Skeletal muscle tissue (tissue), 4 donors: ENCODE measurements around the gene YBX3. TPM values are rescaled to one million over a fixed set of nuclear protein-coding genes. Genes with fewer than 3 reads are reported as not detected.
"Not testable (repeated sequence)": the region's sequence is repeated elsewhere in the genome, so short reads cannot be mapped to it uniquely, and the experiment has no call there.

Experiments used
- H3K27ac ChIP-seq: one replicate; pipeline ENCODE4 v1.7.0; 2013; ENCODE audit warnings: mild to moderate bottlenecking, low read depth, low read length, inconsistent platforms
- H3K27me3 ChIP-seq, 3 donors: one replicate each; pipeline ENCODE4 v1.7.0; 2013; ENCODE audit warnings: low read length in 3 of 3; ENCODE audit not compliant: control insufficient read depth in 3 of 3, insufficient read depth in 3 of 3
- H3K36me3 ChIP-seq, 3 donors: one replicate each; pipeline ENCODE4 v1.7.0; 2013; ENCODE audit warnings: low read length in 3 of 3; ENCODE audit not compliant: control insufficient read depth in 3 of 3, insufficient read depth in 3 of 3
- H3K4me1 ChIP-seq, 3 donors: one replicate each; pipeline ENCODE4 v1.7.0; 2013; ENCODE audit warnings: low read length in 3 of 3, mild to moderate bottlenecking in 3 of 3; ENCODE audit not compliant: control insufficient read depth in 3 of 3, insufficient read depth in 3 of 3
- H3K4me3 ChIP-seq, 3 donors: one replicate each; pipeline ENCODE4 v1.7.0; 2013; ENCODE audit warnings: low read length in 3 of 3
- H3K9ac ChIP-seq, 3 donors: one replicate each; pipeline ENCODE4 v1.7.0; 2013; ENCODE audit warnings: low read length in 3 of 3, mild to moderate bottlenecking in 3 of 3, moderate library complexity in 2 of 3, low read depth in 1 of 3
- H3K9me3 ChIP-seq, 3 donors: one replicate each; pipeline ENCODE4 v1.7.0; 2013; ENCODE audit warnings: low read length in 3 of 3; ENCODE audit not compliant: control insufficient read depth in 3 of 3
- total RNA-seq: library from RNA; depleted of rRNA; stranded (reverse); fragments of >200 nt; gene quantifications from one replicate; pipeline ENCODE4 v1.2.3, GENCODE V29; 2014
- donor health status: Osteomylitis.

Gene YBX3
- 172 TPM for total RNA-seq

DNA sequence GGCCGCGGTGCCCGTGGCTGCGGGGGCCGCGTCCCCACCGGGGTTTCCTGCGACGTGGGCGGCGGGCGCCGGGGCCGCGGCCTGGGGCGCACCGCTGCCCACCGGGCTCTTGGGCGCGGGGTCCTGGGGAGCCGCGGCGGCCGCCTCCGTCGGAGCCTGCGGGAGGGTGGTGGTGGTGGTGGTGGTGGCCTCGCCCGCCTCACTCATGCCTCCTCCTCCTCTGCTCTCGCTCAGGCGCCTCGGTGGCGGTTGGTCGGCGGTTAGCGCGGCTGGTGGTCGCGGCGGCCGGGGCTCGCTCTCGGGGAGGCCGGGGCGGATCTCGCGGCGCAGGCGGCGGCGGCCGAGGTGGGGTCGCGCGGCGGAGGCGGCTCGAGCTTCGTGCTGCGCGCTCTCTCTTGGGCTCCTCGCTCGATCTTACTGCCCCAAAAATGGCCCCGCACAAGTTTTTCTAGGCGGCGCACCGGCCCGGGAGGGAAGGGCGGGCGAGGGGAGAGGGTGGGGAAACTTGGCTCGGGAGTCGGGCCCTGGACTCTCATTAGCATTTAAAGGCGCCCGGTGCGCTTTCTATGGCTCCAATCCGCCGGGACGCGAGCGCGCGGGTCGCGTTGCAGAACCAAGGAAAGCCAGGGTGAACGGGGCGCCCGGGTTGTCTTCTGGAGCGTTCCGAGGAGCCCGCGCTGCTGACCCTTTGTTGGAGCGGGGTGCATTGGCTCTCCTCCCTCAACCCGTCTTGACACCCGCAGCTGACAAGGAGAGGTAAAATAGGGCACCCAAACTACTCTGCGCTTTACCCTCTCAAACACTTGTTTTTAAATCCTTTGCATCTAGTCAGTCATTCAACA is at the start of gene YBX3:
YBX3 (minus strand) TSS at position 419 of the 842 bp plus-strand sequence; CDS start at position 207, 212 bp downstream.
- Histone ChIP-seq H3K36me3 (peaks cover 0 to 3% (median 0%) of the 10 kb centered on the region in 3 donors), H3K27me3 (no peaks in the 10 kb centered on the region), H3K9me3 (no peaks in the 10 kb centered on the region), H3K4me1 (peaks cover 3 to 26% (median 11%) of the 10 kb centered on the region in 3 donors), H3K9ac (peak within 1 kb of the TSS; percentile 95 to 99 (median 99)), H3K27ac (peak within 1 kb of the TSS; percentile 100), H3K4me3 (peak within 1 kb of the TSS; percentile 82 to 99 (median 94))

- H3K9me3 ChIP-seq: no peaks in the 10 kb centered on the region
- H3K4me3 ChIP-seq: no peak overlapping the region
- H3K9ac ChIP-seq: no peak overlapping the region
- H3K27me3 ChIP-seq: peaks cover 2 to 9% (median 8%) of the 10 kb centered on the region in 3 donors
- H3K36me3 ChIP-seq: no peaks in the 10 kb centered on the region
- H3K27ac ChIP-seq: no peak overlapping the region
- H3K4me1 ChIP-seq: no peaks in the 10 kb centered on the region
Measured at GRCh38 chr12:10771132-10771733, 48.1 kb upstream of the YBX3 start.

GRCh38 chr12:10759657-10760056 is 36.5 kb upstream of the YBX3 start:
- no peaks in the 10 kb centered on the region for H3K4me1 ChIP-seq
- H3K9ac ChIP-seq: no peak overlapping the region
- no peak overlapping the region for H3K27ac ChIP-seq
- peaks cover 0 to 2% (median 0%) of the 10 kb centered on the region in 3 donors for H3K9me3 ChIP-seq
- H3K36me3 ChIP-seq: no peaks in the 10 kb centered on the region
- no peak overlapping the region for H3K4me3 ChIP-seq
- peaks cover 0 to 5% (median 0%) of the 10 kb centered on the region in 3 donors for H3K27me3 ChIP-seq

- H3K36me3 ChIP-seq: no peaks in the 10 kb centered on the region
- H3K9ac ChIP-seq: no peak overlapping the region
- no peak overlapping the region for H3K4me3 ChIP-seq
- H3K4me1 ChIP-seq: no peaks in the 10 kb centered on the region
- H3K27me3 ChIP-seq: no peaks in the 10 kb centered on the region
- no peak overlapping the region for H3K27ac ChIP-seq
- peaks cover 0 to 2% (median 0%) of the 10 kb centered on the region in 3 donors for H3K9me3 ChIP-seq
Measured at GRCh38 chr12:10756194-10756593, 33.1 kb upstream of the YBX3 start.

- H3K4me1 ChIP-seq: peaks cover 0 to 4% (median 0%) of the 10 kb centered on the region in 3 donors
- H3K9me3 ChIP-seq: peaks cover 0 to 2% (median 0%) of the 10 kb centered on the region in 3 donors
- no peaks in the 10 kb centered on the region for H3K36me3 ChIP-seq
- no peaks in the 10 kb centered on the region for H3K27me3 ChIP-seq
- no peak overlapping the region for H3K9ac ChIP-seq
- H3K4me3 ChIP-seq: no peak overlapping the region
- no peak overlapping the region for H3K27ac ChIP-seq
Measured at GRCh38 chr12:10753059-10753458, 29.9 kb upstream of the YBX3 start.

- peak overlapping the region in 2 of 3 donors; percentile 40 to 76 for H3K9ac ChIP-seq
- H3K4me1 ChIP-seq: peaks cover 0 to 4% (median 0%) of the 10 kb centered on the region in 3 donors
- H3K4me3 ChIP-seq: peak overlapping the region in 2 of 3 donors; percentile 76 to 90
- no peaks in the 10 kb centered on the region for H3K9me3 ChIP-seq
- H3K36me3 ChIP-seq: no peaks in the 10 kb centered on the region
- no peaks in the 10 kb centered on the region for H3K27me3 ChIP-seq
- H3K27ac ChIP-seq: peak overlapping the region; percentile 67
Measured at GRCh38 chr12:10750385-10750727, 27.2 kb upstream of the YBX3 start.

GRCh38 chr12:10749700-10750384 is 26.7 kb upstream of the YBX3 start:
- Histone ChIP-seq H3K9ac (peak overlapping the region; percentile 69 to 76 (median 73)), H3K4me3 (peak overlapping the region; percentile 76 to 90 (median 76)), H3K27me3 (no peaks in the 10 kb centered on the region), H3K27ac (peak overlapping the region; percentile 67), H3K36me3 (no peaks in the 10 kb centered on the region), H3K9me3 (no peaks in the 10 kb centered on the region), H3K4me1 (peaks cover 0 to 4% (median 0%) of the 10 kb centered on the region in 3 donors)

DNA sequence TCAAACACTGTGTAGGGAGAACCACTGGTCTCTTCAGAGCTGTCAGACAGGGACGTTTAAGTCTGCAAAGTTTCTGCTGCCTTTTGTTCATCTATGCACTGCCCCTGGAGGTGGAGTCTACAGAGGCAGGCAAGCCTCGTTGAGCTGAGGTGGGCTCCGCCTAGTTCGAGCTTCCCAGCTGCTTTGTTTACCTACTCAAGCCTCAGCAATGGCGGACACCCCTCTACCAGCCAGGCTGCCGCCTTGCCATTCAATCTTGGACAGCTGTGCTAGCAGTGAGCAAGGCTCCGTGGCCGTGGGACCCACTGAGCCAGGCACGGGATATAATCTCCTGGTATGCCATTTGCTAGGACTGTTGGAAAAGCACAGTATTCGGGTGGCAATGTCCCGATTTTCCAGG is 24.6 kb upstream of the YBX3 start:
- Histone ChIP-seq H3K36me3 (no peaks in the 10 kb centered on the region), H3K9me3 (no peaks in the 10 kb centered on the region), H3K27ac (no peak overlapping the region), H3K4me3 (no peak overlapping the region), H3K4me1 (peaks cover 0 to 4% (median 0%) of the 10 kb centered on the region in 3 donors), H3K27me3 (no peaks in the 10 kb centered on the region), H3K9ac (no peak overlapping the region)

DNA sequence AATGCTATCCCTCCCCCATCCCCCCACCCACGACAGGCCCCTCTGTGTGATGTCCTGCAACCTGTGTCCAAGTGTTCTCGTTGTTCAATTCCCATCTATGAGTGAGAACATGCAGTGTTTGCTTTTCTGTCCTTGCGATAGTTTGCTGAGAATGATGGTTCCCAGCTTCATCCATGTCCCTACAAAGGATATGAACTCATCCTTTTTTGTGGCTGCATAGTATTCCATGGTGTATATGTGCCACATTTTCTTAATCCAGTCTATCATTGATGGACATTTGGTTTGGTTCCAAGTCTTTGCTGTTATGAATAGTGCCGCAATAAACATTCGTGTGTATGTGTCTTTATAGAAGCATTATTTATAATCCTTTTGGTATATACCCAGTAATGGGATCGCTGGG is 20.3 kb upstream of the YBX3 start:
- H3K27ac ChIP-seq, H3K4me3 ChIP-seq, H3K9me3 ChIP-seq, H3K9ac ChIP-seq, H3K27me3 ChIP-seq, H3K36me3 ChIP-seq, H3K4me1 ChIP-seq: not testable (repeated sequence)

DNA sequence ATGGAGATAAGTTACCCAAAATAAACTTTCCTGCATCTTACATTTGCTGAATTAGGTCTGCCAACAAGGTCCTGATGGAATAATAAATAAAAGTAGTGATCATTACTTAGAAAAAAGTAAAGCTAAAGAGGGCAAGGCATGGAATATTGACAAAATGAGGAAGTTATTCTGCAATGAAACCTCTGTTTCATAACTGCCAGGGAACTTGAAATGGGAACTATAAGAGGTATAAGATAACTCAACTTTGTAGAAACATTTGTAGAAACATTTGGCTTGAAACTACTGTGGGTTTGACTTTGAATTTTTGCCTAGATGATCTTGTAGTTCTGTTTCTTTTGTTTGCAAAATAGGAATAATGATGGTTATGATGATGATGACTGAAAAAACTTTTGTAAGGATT is 18.7 kb upstream of the YBX3 start:
- H3K9ac ChIP-seq: no peak overlapping the region
- H3K27ac ChIP-seq: no peak overlapping the region
- H3K27me3 ChIP-seq: no peaks in the 10 kb centered on the region
- no peaks in the 10 kb centered on the region for H3K9me3 ChIP-seq
- H3K4me1 ChIP-seq: no peaks in the 10 kb centered on the region
- H3K4me3 ChIP-seq: no peak overlapping the region
- H3K36me3 ChIP-seq: no peaks in the 10 kb centered on the region
